Kidney (tissue), 14 donors: ENCODE data around the gene NRSN1. TPM values are rescaled to one million over a fixed set of nuclear protein-coding genes. Genes with fewer than 3 reads are reported as not detected.

Experiments used
- DNase-seq, 5 donors: peaks; one replicate each; pipeline ENCODE4 v3.0.0-alpha.2; 2013 to 2020
- FAIRE-seq: peaks from 2 replicates; lab custom pipeline; 2012; peaks lifted over from hg19 to GRCh38; lab: Jason Lieb, UNC
- H3K27ac ChIP-seq, 2 donors: one replicate each; pipeline ENCODE4 v1.7.0; 2013; ENCODE audit warnings: low read depth in 2 of 2, low read length in 2 of 2, inconsistent platforms in 1 of 2
- H3K27me3 ChIP-seq: one replicate; pipeline ENCODE4 v1.7.1; 2013; ENCODE audit warnings: low read length, inconsistent platforms; ENCODE audit not compliant: control insufficient read depth, insufficient read depth
- H3K36me3 ChIP-seq, 3 donors: one replicate each; pipeline versions ENCODE4 v1.7.0 to v1.7.1; 2013; ENCODE audit warnings: low read length in 3 of 3, control low read depth in 1 of 3, inconsistent platforms in 1 of 3; ENCODE audit not compliant: insufficient read depth in 3 of 3, control insufficient read depth in 2 of 3
- H3K4me1 ChIP-seq, 3 donors: one replicate each; pipeline versions ENCODE4 v1.7.0 to v1.7.1; 2013; ENCODE audit warnings: low read length in 3 of 3, inconsistent platforms in 1 of 3, low read depth in 1 of 3; ENCODE audit not compliant: control insufficient read depth in 2 of 3, insufficient read depth in 2 of 3
- H3K4me3 ChIP-seq, 3 donors: one replicate each; pipeline versions ENCODE4 v1.7.0 to v1.8.1; 2013; ENCODE audit warnings: low read length in 3 of 3, control low read depth in 1 of 3, inconsistent platforms in 1 of 3
- H3K9ac ChIP-seq, 3 donors: one replicate each; pipeline versions ENCODE4 v1.7.0 to v1.7.1; 2013; ENCODE audit warnings: low read length in 3 of 3, control low read depth in 1 of 3, inconsistent platforms in 1 of 3
- H3K9me3 ChIP-seq, 3 donors: one replicate each; pipeline versions ENCODE4 v1.7.0 to v1.7.1; 2013; ENCODE audit warnings: low read length in 3 of 3, control low read depth in 1 of 3, inconsistent platforms in 1 of 3; ENCODE audit not compliant: control insufficient read depth in 2 of 3, insufficient read depth in 1 of 3
- CTCF ChIP-seq: IDR thresholded peaks from 3 replicates; pipeline ENCODE4 v1.5.1; 2012; ENCODE audit warnings: mild to moderate bottlenecking, moderate library complexity, borderline replicate concordance; ENCODE audit not compliant: insufficient read depth; ENCODE audit errors: extremely low read depth
- intact Hi-C: fragments of 100-400 bp; cut with DNase I; formaldehyde crosslinking; loops from one replicate; pipeline ENCODE4 v1.11.1; 2022
- polyA plus RNA-seq: library from polyadenylated mRNA; stranded (reverse); fragments of 350-450 nt; fragmentation: Illumina TruSeq; extraction: RNeasy Lipid Tissue Mini Kit (QIAGEN cat#74804); gene quantifications from one replicate; pipeline ENCODE4 v1.2.3, GENCODE V29; 2014; ENCODE audit warnings: low read depth, low replicate concordance; ENCODE audit not compliant: insufficient read depth
- total RNA-seq: library from RNA; stranded (reverse); fragmentation: NEBNext Ultra II Directional; extraction: Animal tissue kit (Norgen Biotek cat#: 25700); gene quantifications from one replicate; pipeline ENCODE4 v1.2.1, GENCODE V29; 2021
- donor health status: control.
- donor health status: control.
- donor health status: control.
- donor health status: control.
- donor health status: control.
- donor health status: DM: yes; HTN: yes; CAD: no.
- donor health status: Normal renal cell carcinoma (clear cell type).

NRSN1 gene
- total and polyA plus RNA-seq, 2 donors from 2014 or later = not detected

- Histone ChIP-seq H3K9me3 (no peaks in the 10 kb centered on the region), H3K4me1 (peaks cover 0 to 4% (median 0%) of the 10 kb centered on the region in 3 donors), H3K27ac (no peak overlapping the region), H3K27me3 (no peaks in the 10 kb centered on the region), H3K4me3 (no peak overlapping the region), H3K9ac (no peak overlapping the region), H3K36me3 (peaks cover 0 to 4% (median 0%) of the 10 kb centered on the region in 3 donors)
- FAIRE-seq = no peak
- TF ChIP-seq CTCF = no peak
- intact Hi-C loops = no loop called here
- no peak for DNase-seq
These were observed 65.3 kb downstream of the NRSN1 start for GRCh38 chr6:24191346-24191745.

GRCh38 chr6:24193364-24193763, 67.3 kb downstream of the NRSN1 start:
- intact Hi-C loops = no loop called here
- H3K9ac ChIP-seq = no peak overlapping the region
- H3K36me3 ChIP-seq = peaks cover 0 to 4% (median 0%) of the 10 kb centered on the region in 3 donors
- H3K4me3 ChIP-seq = no peak overlapping the region
- DNase-seq (no peak), FAIRE-seq (no peak)
- no peak overlapping the region for H3K27ac ChIP-seq
- TF ChIP-seq CTCF = no peak
- H3K27me3 ChIP-seq = no peaks in the 10 kb centered on the region
- peaks cover 0 to 4% (median 0%) of the 10 kb centered on the region in 3 donors for H3K4me1 ChIP-seq
- H3K9me3 ChIP-seq = no peaks in the 10 kb centered on the region

GRCh38 chr6:24194978-24195700, 69.1 kb downstream of the NRSN1 start:
- Histone ChIP-seq H3K9me3 (no peaks in the 10 kb centered on the region), H3K4me1 (peaks cover 0 to 4% (median 0%) of the 10 kb centered on the region in 3 donors), H3K4me3 (no peak overlapping the region), H3K36me3 (peaks cover 0 to 4% (median 0%) of the 10 kb centered on the region in 3 donors), H3K27me3 (no peaks in the 10 kb centered on the region), H3K27ac (no peak overlapping the region), H3K9ac (no peak overlapping the region)
- no peak for TF ChIP-seq CTCF
- FAIRE-seq (no peak), DNase-seq (no peak)
- intact Hi-C loops = no loop called here
